Measurements from ENCODE around the gene NBDY.

NBDY gene

DNA sequence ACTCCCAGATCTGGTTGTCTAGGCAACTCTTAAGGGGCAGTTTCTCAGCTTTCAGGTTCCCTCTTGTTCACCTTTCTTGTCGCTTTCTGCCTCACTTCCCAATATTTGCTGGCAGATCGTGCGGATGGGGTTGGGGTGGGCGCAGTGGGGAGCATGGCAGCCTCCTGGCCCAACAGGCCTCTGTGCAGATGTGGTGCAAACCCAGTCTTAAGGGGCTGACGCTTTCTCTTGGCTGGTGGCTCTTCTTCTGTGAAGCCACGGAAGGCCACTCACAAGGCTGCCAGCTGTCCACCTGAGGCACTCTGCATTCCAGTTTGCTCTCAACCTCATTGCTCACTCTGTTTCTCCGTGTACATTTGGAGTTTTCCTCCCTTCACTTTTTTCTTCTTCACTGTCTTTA lies 61.7 kb downstream of the NBDY start:
- no peak for DNase-seq (ENCODE audit: low read depth)
- TF ChIP-seq, protein P1, sequence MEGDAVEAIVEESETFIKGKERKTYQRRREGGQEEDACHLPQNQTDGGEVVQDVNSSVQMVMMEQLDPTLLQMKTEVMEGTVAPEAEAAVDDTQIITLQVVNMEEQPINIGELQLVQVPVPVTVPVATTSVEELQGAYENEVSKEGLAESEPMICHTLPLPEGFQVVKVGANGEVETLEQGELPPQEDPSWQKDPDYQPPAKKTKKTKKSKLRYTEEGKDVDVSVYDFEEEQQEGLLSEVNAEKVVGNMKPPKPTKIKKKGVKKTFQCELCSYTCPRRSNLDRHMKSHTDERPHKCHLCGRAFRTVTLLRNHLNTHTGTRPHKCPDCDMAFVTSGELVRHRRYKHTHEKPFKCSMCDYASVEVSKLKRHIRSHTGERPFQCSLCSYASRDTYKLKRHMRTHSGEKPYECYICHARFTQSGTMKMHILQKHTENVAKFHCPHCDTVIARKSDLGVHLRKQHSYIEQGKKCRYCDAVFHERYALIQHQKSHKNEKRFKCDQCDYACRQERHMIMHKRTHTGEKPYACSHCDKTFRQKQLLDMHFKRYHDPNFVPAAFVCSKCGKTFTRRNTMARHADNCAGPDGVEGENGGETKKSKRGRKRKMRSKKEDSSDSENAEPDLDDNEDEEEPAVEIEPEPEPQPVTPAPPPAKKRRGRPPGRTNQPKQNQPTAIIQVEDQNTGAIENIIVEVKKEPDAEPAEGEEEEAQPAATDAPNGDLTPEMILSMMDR (IDR thresholded peaks at IDR 0.05; ENCODE audit: low read length, missing control alignments) = no peak

DNA sequence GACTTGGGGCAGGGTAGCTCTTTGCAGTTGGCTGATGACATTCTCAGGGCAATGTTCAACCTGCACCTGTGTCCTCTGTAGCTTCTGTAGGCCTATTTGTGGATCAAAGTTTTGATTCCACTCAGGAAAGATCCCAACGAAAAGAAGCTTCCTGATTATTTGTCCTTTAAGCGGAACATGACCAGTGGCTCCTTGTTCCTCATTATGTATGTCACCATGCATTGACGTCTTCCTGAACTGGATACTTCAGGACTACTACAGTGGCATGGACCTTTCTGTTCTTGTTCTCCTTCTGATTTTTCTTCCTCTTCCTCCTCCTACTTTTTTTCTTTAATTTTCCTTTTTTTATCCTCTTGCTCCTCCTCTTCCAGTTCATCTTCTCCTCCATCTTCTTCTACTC lies 62.4 kb downstream of the NBDY start:
- TF ChIP-seq, protein P1 (IDR thresholded peaks at IDR 0.05; ENCODE audit: low read length, missing control alignments) = no peak
- no peak for DNase-seq (ENCODE audit: low read depth)
- no peak overlapping the region for H3K4me3 ChIP-seq (replicated peaks; ENCODE audit: low read depth, low read length)

More for the DNA sequence above, 61.7 kb downstream of the NBDY start:
- H3K4me3 ChIP-seq (replicated peaks; ENCODE audit: low read depth, low read length) = no peak overlapping the region

DNA sequence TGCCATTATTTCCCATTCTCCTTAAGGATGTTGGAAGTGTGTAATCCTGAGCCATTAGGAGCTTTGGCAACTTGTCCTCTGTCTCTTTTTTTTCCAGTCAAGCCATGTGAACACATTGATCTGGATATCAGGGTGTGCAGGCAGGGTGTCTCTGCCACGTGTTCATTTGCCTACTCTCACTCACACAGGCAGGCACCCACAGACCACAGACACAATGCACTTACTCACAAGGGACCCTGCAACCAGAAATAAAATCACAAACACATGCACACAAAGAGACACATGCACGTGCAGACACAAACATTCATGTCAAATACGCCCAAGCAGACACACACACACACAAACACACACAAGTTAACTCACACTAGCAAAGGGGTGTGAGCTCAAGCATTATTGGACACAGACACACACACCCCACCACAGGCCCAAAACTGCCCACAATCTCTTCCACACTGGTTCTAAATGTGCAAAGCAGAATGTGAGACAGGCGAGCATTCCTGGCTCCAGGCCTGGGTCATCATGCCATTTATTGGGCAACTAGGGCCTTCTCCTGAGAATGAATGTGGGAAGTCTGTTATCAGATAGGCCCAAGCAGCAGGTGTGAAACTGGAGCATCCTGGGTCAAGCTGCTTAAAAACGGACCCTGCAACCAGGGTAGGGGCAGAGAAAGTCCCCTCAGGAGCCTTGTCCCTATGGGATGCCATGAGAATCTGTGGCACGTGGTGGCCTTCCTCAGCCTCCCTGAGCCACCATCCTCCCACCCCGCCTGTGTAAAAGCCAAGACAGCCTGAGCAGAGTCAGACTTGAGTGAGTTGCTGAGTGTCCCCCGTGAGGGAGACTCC lies 63.4 kb downstream of the NBDY start:
- DNase-seq (ENCODE audit: low read depth) = no peak
- TF ChIP-seq, protein P1 (IDR thresholded peaks at IDR 0.05; ENCODE audit: low read length, missing control alignments) = no peak
- no peak overlapping the region for H3K4me3 ChIP-seq (replicated peaks; ENCODE audit: low read depth, low read length)

DNA sequence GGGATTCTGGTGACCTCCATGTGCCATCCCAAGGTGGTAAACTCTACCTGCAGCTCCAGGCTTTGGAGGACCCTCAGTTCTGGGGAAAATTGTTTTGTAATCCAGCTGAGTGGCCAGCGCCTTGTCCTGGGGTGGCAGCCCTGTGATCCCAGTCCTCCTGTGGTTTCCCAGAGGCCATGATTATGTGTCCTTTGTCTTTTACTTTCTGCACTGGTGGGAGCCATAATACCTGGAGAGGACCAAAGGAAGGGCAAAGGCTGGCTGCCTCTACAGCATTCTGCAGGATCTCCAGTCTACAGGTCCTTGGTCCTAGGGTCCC lies 64.0 kb downstream of the NBDY start:
- TF ChIP-seq, protein P1 (IDR thresholded peaks at IDR 0.05; ENCODE audit: low read length, missing control alignments) = no peak
- no peak overlapping the region for H3K4me3 ChIP-seq (replicated peaks; ENCODE audit: low read depth, low read length)
- no peak for DNase-seq (ENCODE audit: low read depth)

DNA sequence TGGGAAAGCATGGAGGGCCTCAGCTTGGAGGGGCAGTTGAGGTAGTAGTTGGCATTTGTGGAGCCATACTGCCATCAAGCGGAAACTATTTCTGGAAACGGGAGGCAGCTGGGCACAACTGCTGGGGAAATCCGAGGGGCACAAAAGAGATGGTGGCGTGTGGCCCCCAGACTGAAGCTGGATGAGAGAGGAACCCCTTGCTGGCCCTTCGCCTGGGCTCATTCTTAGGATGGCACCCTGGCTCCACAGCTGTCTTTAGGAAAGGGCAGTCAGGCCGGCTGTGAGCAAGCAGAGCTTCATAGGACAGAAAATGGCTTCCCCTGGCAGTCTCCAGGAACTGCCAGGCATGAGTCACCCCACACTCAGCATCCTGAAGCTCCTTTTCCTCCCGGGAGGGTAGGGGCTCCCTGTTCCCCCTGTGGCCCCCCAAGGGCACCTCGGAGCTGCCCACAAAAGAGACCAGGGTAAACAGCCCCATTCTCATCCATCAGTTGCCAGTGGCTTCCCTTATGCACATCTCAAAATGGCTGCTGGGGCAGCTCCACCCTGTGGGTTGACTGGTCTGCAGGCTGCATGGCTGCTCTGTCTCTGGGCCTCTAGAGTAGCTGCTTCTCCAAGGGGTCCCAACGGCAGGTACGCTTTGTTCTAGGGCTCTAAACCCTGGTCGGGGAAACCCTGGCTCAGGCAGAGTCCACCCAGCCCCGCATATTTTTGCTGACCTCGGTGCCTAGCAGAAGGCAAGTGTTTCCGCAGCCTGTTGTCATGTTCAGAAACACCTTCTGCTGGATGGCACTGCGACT lies 64.7 kb downstream of the NBDY start:
- no peak for DNase-seq (ENCODE audit: low read depth)
- TF ChIP-seq, protein P1 (IDR thresholded peaks at IDR 0.05; ENCODE audit: low read length, missing control alignments) = no peak
- H3K4me3 ChIP-seq (replicated peaks; ENCODE audit: low read depth, low read length) = no peak overlapping the region

DNA sequence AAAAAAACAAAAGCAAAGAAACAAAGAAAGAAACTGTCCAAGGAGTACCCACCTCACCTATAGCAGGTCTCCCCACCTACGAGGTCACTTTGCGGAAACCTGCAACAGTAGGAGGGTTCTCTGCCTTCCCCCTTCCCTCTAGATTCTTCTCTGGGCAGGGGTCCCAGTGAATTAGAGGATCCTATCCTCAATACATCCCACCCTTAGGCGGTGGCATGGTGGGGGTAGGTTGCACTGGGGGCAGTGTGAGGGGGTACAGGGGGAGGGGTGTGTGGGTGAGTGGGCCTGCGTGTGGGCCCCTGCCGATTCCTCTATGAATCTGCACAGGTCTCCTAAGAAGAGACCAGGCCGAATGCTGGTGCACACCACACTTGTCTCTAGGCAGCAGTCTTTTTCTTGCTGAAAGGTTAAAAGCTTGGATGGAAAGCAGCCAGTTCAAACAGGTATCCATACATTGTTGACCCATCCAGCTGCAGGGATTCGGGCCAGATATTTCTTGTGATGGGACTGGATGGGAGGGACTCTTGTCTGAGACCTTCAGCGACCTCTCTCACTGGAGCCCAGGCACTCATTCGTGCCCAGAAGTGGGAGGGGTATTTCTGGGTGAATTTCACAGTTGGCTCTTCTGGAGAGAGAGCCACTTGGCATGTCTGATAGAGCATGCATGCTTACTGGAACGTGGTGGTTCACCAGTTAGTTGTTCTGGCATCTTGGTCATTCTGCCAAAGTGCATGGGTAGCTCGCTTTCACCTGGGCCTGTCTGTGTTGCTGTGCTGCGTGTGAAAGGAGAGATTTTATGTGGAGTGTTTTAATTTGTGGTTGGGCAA lies 65.6 kb downstream of the NBDY start:
- DNase-seq (ENCODE audit: low read depth) = no peak
- TF ChIP-seq, protein P1 (IDR thresholded peaks at IDR 0.05; ENCODE audit: low read length, missing control alignments) = no peak
- no peak overlapping the region for H3K4me3 ChIP-seq (replicated peaks; ENCODE audit: low read depth, low read length)

All from fibroblast of pulmonary artery (primary cell).